Stomach smooth muscle (tissue), 2 donors: ENCODE results near the gene SLC39A11.

Experiments used
- H3K27ac ChIP-seq: one replicate; pipeline ENCODE4 v1.7.0; 2013; ENCODE audit warnings: mild to moderate bottlenecking, low read length, inconsistent platforms
- H3K27me3 ChIP-seq, 2 donors: one replicate each; pipeline ENCODE4 v1.7.0; 2013; ENCODE audit warnings: low read length in 2 of 2; ENCODE audit not compliant: insufficient read depth in 2 of 2, control insufficient read depth in 1 of 2
- H3K36me3 ChIP-seq, 2 donors: one replicate each; pipeline ENCODE4 v1.7.0; 2013; ENCODE audit warnings: low read length in 2 of 2; ENCODE audit not compliant: control insufficient read depth in 2 of 2, insufficient read depth in 2 of 2
- H3K4me1 ChIP-seq: one replicate; pipeline ENCODE4 v1.7.0; 2013; ENCODE audit warnings: low read length; ENCODE audit not compliant: control insufficient read depth, insufficient read depth
- H3K4me3 ChIP-seq, 2 donors: one replicate each; pipeline ENCODE4 v1.7.0; 2013; ENCODE audit warnings: low read length in 2 of 2
- H3K9ac ChIP-seq, 2 donors: one replicate each; pipeline ENCODE4 v1.7.0; 2013; ENCODE audit warnings: low read length in 2 of 2, mild to moderate bottlenecking in 1 of 2
- H3K9me3 ChIP-seq, 2 donors: one replicate each; pipeline ENCODE4 v1.7.0; 2013; ENCODE audit warnings: low read length in 2 of 2; ENCODE audit not compliant: control insufficient read depth in 2 of 2
- donor health status: healthy.
- donor health status: Pancreatic carcinoma.

SLC39A11 gene

GRCh38 chr17:72635034-72635635 is 457.4 kb downstream of the SLC39A11 start:
- no peaks in the 10 kb centered on the region for H3K4me1 ChIP-seq
- no peak overlapping the region for H3K27ac ChIP-seq
- H3K4me3 ChIP-seq: no peak overlapping the region
- H3K9me3 ChIP-seq: peaks cover 0 to 2% of the 10 kb centered on the region in 2 donors
- H3K27me3 ChIP-seq: no peaks in the 10 kb centered on the region
- H3K9ac ChIP-seq: no peak overlapping the region
- H3K36me3 ChIP-seq: no peaks in the 10 kb centered on the region

- no peak overlapping the region for H3K27ac ChIP-seq
- H3K36me3 ChIP-seq: no peaks in the 10 kb centered on the region
- no peaks in the 10 kb centered on the region for H3K27me3 ChIP-seq
- H3K4me3 ChIP-seq: no peak overlapping the region
- peaks cover 2% of the 10 kb centered on the region in 2 donors for H3K9me3 ChIP-seq
- no peaks in the 10 kb centered on the region for H3K4me1 ChIP-seq
- no peak overlapping the region for H3K9ac ChIP-seq
These were observed 457.9 kb downstream of the SLC39A11 start for GRCh38 chr17:72634621-72635020.

GRCh38 chr17:72631949-72632684 is 460.4 kb downstream of the SLC39A11 start:
- H3K4me3 ChIP-seq: no peak overlapping the region
- no peak overlapping the region for H3K9ac ChIP-seq
- peaks cover 0 to 7% of the 10 kb centered on the region in 2 donors for H3K9me3 ChIP-seq
- no peaks in the 10 kb centered on the region for H3K4me1 ChIP-seq
- H3K27me3 ChIP-seq: no peaks in the 10 kb centered on the region
- no peaks in the 10 kb centered on the region for H3K36me3 ChIP-seq
- no peak overlapping the region for H3K27ac ChIP-seq

- Histone ChIP-seq H3K9ac (no peak overlapping the region), H3K27ac (no peak overlapping the region), H3K36me3 (no peaks in the 10 kb centered on the region)
These were observed 460.9 kb downstream of the SLC39A11 start for GRCh38 chr17:72631568-72631948.

GRCh38 chr17:72624652-72625051 is 467.8 kb downstream of the SLC39A11 start:
- Histone ChIP-seq H3K4me1 (no peaks in the 10 kb centered on the region), H3K4me3 (no peak overlapping the region), H3K9ac (no peak overlapping the region), H3K27ac (no peak overlapping the region), H3K36me3 (no peaks in the 10 kb centered on the region), H3K27me3 (peaks cover 0 to 4% of the 10 kb centered on the region in 2 donors), H3K9me3 (peaks cover 0 to 12% of the 10 kb centered on the region in 2 donors)

More at GRCh38 chr17:72631568-72631948, 460.9 kb downstream of the SLC39A11 start:
- no peaks in the 10 kb centered on the region for H3K27me3 ChIP-seq
- peaks cover 0 to 7% of the 10 kb centered on the region in 2 donors for H3K9me3 ChIP-seq
- no peaks in the 10 kb centered on the region for H3K4me1 ChIP-seq
- H3K4me3 ChIP-seq: no peak overlapping the region

GRCh38 chr17:72624226-72624625 is 468.3 kb downstream of the SLC39A11 start:
- Histone ChIP-seq H3K36me3 (no peaks in the 10 kb centered on the region), H3K4me3 (no peak overlapping the region), H3K27me3 (peaks cover 0 to 4% of the 10 kb centered on the region in 2 donors), H3K4me1 (no peaks in the 10 kb centered on the region), H3K9ac (no peak overlapping the region), H3K27ac (no peak overlapping the region), H3K9me3 (peaks cover 0 to 11% of the 10 kb centered on the region in 2 donors)

GRCh38 chr17:72622661-72623433 is 469.6 kb downstream of the SLC39A11 start:
- peaks cover 0 to 4% of the 10 kb centered on the region in 2 donors for H3K27me3 ChIP-seq
- no peak overlapping the region for H3K27ac ChIP-seq
- no peaks in the 10 kb centered on the region for H3K4me1 ChIP-seq
- no peaks in the 10 kb centered on the region for H3K36me3 ChIP-seq
- H3K9me3 ChIP-seq: peaks cover 0 to 6% of the 10 kb centered on the region in 2 donors
- H3K4me3 ChIP-seq: no peak overlapping the region
- H3K9ac ChIP-seq: no peak overlapping the region

- Histone ChIP-seq H3K9ac (no peak overlapping the region), H3K4me1 (no peaks in the 10 kb centered on the region), H3K36me3 (no peaks in the 10 kb centered on the region), H3K27ac (no peak overlapping the region), H3K9me3 (peaks cover 0 to 6% of the 10 kb centered on the region in 2 donors), H3K27me3 (peaks cover 4 to 15% of the 10 kb centered on the region in 2 donors), H3K4me3 (no peak overlapping the region)
These were observed 472.4 kb downstream of the SLC39A11 start for GRCh38 chr17:72619976-72620650.

GRCh38 chr17:72618001-72618509 is 474.4 kb downstream of the SLC39A11 start:
- Histone ChIP-seq H3K27me3 (peaks cover 4 to 13% of the 10 kb centered on the region in 2 donors), H3K4me1 (no peaks in the 10 kb centered on the region), H3K27ac (no peak overlapping the region), H3K9ac (no peak overlapping the region), H3K9me3 (peaks cover 0 to 6% of the 10 kb centered on the region in 2 donors), H3K4me3 (no peak overlapping the region), H3K36me3 (no peaks in the 10 kb centered on the region)

- H3K4me1 ChIP-seq: no peaks in the 10 kb centered on the region
- no peak overlapping the region for H3K9ac ChIP-seq
- H3K27me3 ChIP-seq: peaks cover 4 to 11% of the 10 kb centered on the region in 2 donors
- peaks cover 0 to 4% of the 10 kb centered on the region in 2 donors for H3K9me3 ChIP-seq
- H3K36me3 ChIP-seq: no peaks in the 10 kb centered on the region
- no peak overlapping the region for H3K4me3 ChIP-seq
- no peak overlapping the region for H3K27ac ChIP-seq
These were observed 474.9 kb downstream of the SLC39A11 start for GRCh38 chr17:72617557-72617956.
